SU-DHL-6 (cell line): ENCODE data around the gene CDY1B.
"Not testable (repeated sequence)": the region's sequence is repeated elsewhere in the genome, so short reads cannot be mapped to it uniquely, and the experiment has no call there.

Experiments used
- H2AFZ ChIP-seq: fragments of 200-600 bp; sonication (generic); 2 replicates; pipeline ENCODE4 v1.6.1; 2014; ENCODE audit warnings: low read depth, mild to moderate bottlenecking, moderate library complexity, mixed read lengths, antibody characterized with exemption, low read length; ENCODE audit not compliant: severe bottlenecking
- H3F3A ChIP-seq: fragments of 200-600 bp; shearing (Covaris generic); 2 replicates; pipeline ENCODE4 v1.6.0; 2016; ENCODE audit warnings: antibody characterized with exemption, mild to moderate bottlenecking; ENCODE audit not compliant: insufficient read depth
- H3K27ac ChIP-seq: fragments of 200-600 bp; sonication (generic); 2 replicates; pipeline ENCODE4 v1.5.1; 2016; ENCODE audit warnings: low read depth, mild to moderate bottlenecking, low read length, moderate library complexity, mixed read lengths
- H3K27me3 ChIP-seq: fragments of 200-600 bp; sonication (generic), shearing (Covaris generic); 2 replicates; pipeline ENCODE4 v1.6.0; 2014; ENCODE audit warnings: mild to moderate bottlenecking, low read length
- H3K36me3 ChIP-seq: fragments of 200-600 bp; sonication (generic); 2 replicates; pipeline ENCODE4 v1.6.1; 2014; ENCODE audit warnings: mild to moderate bottlenecking, low read length, mixed read lengths
- H3K4me2 ChIP-seq: fragments of 300-600, 200-600 bp; shearing (Covaris generic), sonication (generic); 2 replicates; pipeline ENCODE4 v1.6.0; 2014; ENCODE audit warnings: low read length, low read depth, mild to moderate bottlenecking; ENCODE audit not compliant: poor library complexity, severe bottlenecking
- H3K4me3 ChIP-seq: fragments of 200-600 bp; sonication (generic); 2 replicates; pipeline ENCODE4 v1.5.1; 2014; ENCODE audit warnings: antibody characterized with exemption, low read length, mild to moderate bottlenecking, mixed read lengths; ENCODE audit not compliant: insufficient read depth, poor library complexity, severe bottlenecking
- H3K79me2 ChIP-seq: fragments of 200-600 bp; sonication (generic); 2 replicates; pipeline ENCODE4 v1.6.1; 2014; ENCODE audit warnings: mild to moderate bottlenecking, low read length, moderate library complexity; ENCODE audit not compliant: insufficient read depth
- H3K9ac ChIP-seq: fragments of 200-600 bp; sonication (generic); 2 replicates; pipeline ENCODE4 v1.7.0; 2014; ENCODE audit warnings: mild to moderate bottlenecking, low read length
- H3K9me2 ChIP-seq: fragments of 200-600 bp; sonication (generic); replicated peaks from 2 replicates; pipeline ENCODE4 v1.6.1; 2014; ENCODE audit warnings: low read length; ENCODE audit not compliant: insufficient read depth
- H3K9me3 ChIP-seq: fragments of 200-600 bp; sonication (generic); 2 replicates; pipeline ENCODE4 v1.6.1; 2014; ENCODE audit warnings: low read length, mixed read lengths; ENCODE audit not compliant: insufficient read depth
- H4K20me1 ChIP-seq: fragments of 200-600 bp; sonication (generic); 2 replicates; pipeline ENCODE4 v1.6.1; 2014; ENCODE audit warnings: low read depth, mild to moderate bottlenecking, antibody characterized with exemption, low read length, moderate library complexity, mixed read lengths

CDY1B gene

GRCh38 chrY:24047919-24048318, at the start of gene CDY1B:
TSS of gene CDY1B (minus strand) at chrY:24048019. CDS start at chrY:24047688, 331 bp downstream.
- H3K4me2 ChIP-seq, H3K36me3 ChIP-seq, H3F3A ChIP-seq, H3K9me2 ChIP-seq, H3K4me3 ChIP-seq, H3K9ac ChIP-seq, H4K20me1 ChIP-seq, H3K79me2 ChIP-seq, H3K27me3 ChIP-seq, H3K9me3 ChIP-seq, H3K27ac ChIP-seq, H2AFZ ChIP-seq: not testable (repeated sequence)

- H3F3A ChIP-seq, H3K4me3 ChIP-seq, H3K9me3 ChIP-seq, H2AFZ ChIP-seq, H3K36me3 ChIP-seq, H4K20me1 ChIP-seq, H3K9me2 ChIP-seq, H3K4me2 ChIP-seq, H3K79me2 ChIP-seq, H3K27ac ChIP-seq, H3K27me3 ChIP-seq, H3K9ac ChIP-seq: not testable (repeated sequence)
These were observed 1.7 kb upstream of the CDY1B start for GRCh38 chrY:24049525-24049924.

- not testable (repeated sequence) for H3K9ac ChIP-seq, H3F3A ChIP-seq, H3K9me2 ChIP-seq, H2AFZ ChIP-seq, H3K79me2 ChIP-seq, H3K27me3 ChIP-seq, H3K4me3 ChIP-seq, H3K36me3 ChIP-seq, H3K4me2 ChIP-seq, H3K27ac ChIP-seq, H3K9me3 ChIP-seq, H4K20me1 ChIP-seq
These were observed 4.6 kb downstream of the CDY1B start for GRCh38 chrY:24043209-24043608.

GRCh38 chrY:24039008-24039718, 8.7 kb downstream of the CDY1B start:
- H3K4me2 ChIP-seq, H3K4me3 ChIP-seq, H3K79me2 ChIP-seq, H3K27ac ChIP-seq, H2AFZ ChIP-seq, H3K9ac ChIP-seq, H3K9me2 ChIP-seq, H3K36me3 ChIP-seq, H3K9me3 ChIP-seq, H4K20me1 ChIP-seq, H3K27me3 ChIP-seq, H3F3A ChIP-seq: not testable (repeated sequence)

- not testable (repeated sequence) for H3K4me3 ChIP-seq, H3K79me2 ChIP-seq, H4K20me1 ChIP-seq, H3K4me2 ChIP-seq, H3K27me3 ChIP-seq, H2AFZ ChIP-seq, H3K9ac ChIP-seq, H3K36me3 ChIP-seq, H3K27ac ChIP-seq, H3K9me2 ChIP-seq, H3K9me3 ChIP-seq, H3F3A ChIP-seq
These were observed 21.4 kb downstream of the CDY1B start for GRCh38 chrY:24026212-24027103.
